Measurements from ENCODE around the gene LRR1. TPM values are rescaled to one million over a fixed set of nuclear protein-coding genes. Genes with fewer than 3 reads are reported as not detected.
"Not testable (repeated sequence)": the region's sequence is repeated elsewhere in the genome, so short reads cannot be mapped to it uniquely, and the experiment has no call there.

The LRR1 gene
- total RNA-seq, 1 experiment from 2014 or later, result 41.1 TPM

DNA sequence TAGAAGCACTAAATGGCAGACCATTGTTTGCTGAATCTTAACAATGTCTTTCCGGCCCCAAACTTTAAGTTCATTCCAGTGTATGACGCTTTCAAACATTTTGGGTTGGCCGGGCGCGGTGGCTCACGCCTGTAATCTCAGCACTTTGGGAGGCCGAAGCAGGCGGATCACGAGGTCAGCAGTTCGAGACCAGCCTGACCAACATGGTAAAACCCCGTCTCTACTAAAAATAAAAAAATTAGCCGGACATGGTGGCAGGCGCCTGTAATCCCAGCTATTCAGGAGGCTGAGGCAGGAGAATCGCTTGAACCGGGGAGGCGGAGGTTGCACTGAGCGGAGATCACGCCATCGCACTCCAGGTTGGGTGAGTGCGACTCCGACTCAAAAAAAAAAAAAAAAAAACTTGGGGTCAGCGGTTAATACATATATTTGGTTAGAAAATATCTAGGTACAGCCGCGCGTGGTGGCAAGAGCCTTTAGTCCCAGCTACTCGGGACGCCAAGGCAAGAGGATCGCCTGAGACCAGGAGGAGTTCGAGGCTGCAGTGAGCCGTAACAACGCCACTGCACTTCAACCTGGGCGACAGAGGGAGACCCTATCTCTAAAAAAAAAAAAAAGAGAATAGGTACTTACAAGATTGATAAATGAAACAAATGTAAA lies 13.6 kb upstream of the LRR1 start:
- in situ Hi-C loops (cut with HindIII; ENCODE audit: low sequenced_read_pairs); DNase-seq (ENCODE audit: low spot score): not testable (repeated sequence)

DNA sequence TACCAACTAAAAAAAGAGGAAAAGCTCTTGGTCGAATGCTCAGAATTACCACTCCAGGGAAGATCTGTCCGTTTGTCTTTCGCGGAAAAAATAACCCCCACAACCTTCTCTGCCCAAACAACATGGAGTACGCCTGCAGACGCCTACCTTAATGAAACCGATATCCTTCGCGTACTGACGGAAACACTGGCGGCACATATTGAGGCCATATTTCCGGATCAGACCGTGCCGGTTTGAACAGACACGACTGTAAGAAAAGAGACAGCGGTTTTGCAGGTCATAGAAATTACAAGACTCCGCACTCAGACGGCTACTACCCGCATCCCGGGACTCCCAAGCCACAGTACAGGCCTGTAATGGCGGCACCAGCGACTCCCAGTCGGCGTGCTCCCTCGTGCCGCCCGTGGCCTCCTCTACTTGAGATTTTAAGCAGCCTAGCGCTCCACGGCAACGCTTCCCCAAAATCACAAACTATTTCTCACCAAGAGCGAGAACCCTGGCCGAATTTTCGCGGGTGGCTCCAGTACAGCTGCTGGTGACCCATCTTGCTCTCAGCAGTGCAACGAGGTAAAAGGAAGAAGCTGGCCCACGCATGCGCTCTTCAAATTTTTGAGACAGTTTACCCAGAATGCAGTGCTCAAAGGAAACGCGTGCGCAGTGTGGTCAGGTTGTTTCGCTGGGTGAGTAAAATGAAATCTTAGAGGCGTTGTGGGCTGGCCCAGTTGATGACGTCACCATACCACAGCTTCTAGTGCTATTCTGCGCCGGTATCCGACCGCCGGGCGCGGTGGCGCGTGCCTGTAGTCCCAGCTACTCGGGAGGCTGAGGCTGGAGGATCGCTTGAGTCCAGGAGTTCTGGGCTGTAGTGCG lies 12.7 kb upstream of the LRR1 start, which contains the start of gene RPS29:
RPS29 (minus strand) TSS at position 578 of the 870 bp plus-strand sequence; CDS start at position 544, 34 bp downstream.
- peak; percentile 98 for DNase-seq (ENCODE audit: low spot score)
- in situ Hi-C loops (cut with HindIII; ENCODE audit: low sequenced_read_pairs), result no loop called here

DNA sequence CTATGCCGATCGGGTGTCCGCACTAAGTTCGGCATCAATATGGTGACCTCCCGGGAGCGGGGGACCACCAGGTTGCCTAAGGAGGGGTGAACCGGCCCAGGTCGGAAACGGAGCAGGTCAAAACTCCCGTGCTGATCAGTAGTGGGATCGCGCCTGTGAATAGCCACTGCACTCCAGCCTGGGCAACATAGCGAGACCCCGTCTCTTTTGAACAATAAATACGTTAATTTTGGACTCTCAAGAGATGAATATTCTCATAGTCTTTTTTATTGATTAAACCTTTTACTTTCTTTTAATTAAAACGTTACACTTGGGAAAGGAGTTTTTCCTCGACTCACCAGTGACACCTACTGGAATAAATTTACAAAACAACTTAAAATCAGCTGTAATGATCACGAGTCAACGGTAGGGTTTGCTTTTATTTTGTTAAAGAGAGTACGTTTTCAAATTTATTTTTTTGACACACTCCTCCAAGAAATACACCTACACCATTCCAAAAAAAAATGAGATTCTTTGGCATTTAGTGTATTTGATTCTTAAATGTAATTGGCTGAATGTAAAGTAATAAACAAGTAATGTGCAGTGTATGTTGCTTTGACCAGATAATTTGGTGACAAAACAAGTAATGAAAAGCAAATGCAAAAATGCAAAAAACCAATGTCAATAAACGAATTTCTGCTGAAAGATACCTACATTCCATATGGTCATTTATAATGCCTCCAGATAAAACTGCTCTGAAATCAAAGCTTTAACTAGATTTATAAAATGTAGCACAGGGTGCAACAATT lies 11.9 kb upstream of the LRR1 start:
- in situ Hi-C loops (cut with HindIII; ENCODE audit: low sequenced_read_pairs), result no loop called here
- DNase-seq (ENCODE audit: low spot score), result peak; percentile 71

DNA sequence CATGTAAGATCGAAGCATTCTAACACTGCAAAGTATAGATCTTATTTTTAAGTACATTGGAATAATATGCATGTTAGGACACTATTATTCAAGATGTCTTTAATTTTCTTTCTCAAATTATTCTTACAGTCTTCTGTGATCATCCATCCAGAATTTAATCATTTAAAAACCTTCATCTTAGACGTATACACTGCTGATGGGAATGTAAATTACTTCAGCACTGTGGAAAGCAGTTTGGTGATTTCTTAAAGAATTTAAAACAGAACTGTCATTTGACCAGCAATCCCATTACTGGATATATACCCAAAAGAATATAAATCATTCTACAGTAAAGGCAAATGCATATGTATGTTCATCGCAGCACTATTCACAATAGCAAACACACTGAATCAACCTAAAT lies 9.4 kb upstream of the LRR1 start:
- DNase-seq (ENCODE audit: low spot score), result no peak
- in situ Hi-C loops (cut with HindIII; ENCODE audit: low sequenced_read_pairs), result no loop called here

DNA sequence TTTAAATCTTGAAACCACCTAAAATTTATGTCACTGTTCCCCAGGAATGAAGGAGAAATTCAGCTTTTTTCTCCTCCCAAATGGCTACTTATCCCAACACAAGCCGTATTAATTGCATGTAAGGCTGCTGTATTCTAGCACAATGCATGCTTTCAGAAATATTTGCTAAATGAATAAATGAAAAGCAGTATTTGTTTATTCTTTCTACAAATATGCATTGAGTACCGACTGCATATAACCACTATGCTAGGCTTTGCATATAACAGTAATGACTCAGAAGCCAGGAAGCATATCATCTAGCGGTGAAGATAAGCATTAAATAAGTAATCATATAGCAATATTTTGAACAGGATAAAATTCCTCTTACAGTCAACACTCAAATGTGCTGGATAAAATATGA lies 5.7 kb upstream of the LRR1 start:
- in situ Hi-C loops (cut with HindIII; ENCODE audit: low sequenced_read_pairs), result no loop called here

DNA sequence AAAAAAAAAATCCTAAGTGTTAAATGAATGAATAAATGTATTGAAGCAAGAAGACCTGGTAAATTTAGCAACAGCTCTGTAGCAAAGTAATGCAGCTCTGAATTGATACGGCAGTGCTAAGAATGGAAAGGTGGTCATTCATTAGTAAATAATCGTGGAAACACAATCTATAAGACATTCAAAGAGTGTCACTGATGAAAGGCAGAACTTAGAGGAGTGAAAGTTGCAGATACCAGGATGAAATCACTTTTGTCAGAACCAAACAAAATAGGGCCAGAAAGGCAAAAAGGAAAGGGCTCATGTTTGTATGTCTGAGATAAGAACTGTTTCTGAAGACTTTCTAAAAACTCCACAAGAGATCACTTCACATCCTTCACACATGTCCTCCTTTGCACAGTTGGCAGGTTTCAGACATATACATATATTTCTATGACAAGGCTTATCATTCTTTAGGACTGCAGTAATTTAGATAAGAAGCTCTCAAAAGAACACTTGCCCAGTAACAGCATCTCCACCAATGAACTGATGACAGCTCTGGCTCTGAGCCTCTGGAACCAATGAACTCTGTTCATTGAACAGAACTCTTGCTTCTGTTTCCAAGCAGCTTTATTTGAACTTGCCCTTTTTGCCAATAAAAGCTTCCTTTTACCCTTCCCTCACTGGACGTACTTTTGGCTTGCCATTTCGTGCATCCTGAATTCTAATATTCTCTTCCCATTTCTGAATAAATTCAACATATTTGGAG lies 4.2 kb upstream of the LRR1 start:
- DNase-seq (ENCODE audit: low spot score), result peak; percentile 23
- in situ Hi-C loops (cut with HindIII; ENCODE audit: low sequenced_read_pairs), result no loop called here

More for the DNA sequence above, 5.7 kb upstream of the LRR1 start:
- no peak for DNase-seq (ENCODE audit: low spot score)

DNA sequence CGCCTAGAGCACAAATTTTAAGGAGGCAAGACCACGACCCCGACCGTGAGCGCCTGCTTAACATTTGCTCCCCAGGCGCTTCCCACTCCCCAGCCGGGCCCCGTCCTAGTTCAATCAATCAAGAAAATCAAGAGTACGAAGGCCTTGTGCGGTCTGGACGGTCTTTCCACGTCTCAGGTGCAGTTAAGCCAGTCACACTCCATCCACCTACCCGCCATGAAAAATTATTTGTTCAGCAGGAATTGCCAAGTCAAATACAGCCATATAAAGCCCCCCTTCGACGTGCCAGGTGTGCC lies 603 bp upstream of the LRR1 start:
- DNase-seq (ENCODE audit: low spot score), result peak; percentile 36
- in situ Hi-C loops (cut with HindIII; ENCODE audit: low sequenced_read_pairs), result no loop called here

DNA sequence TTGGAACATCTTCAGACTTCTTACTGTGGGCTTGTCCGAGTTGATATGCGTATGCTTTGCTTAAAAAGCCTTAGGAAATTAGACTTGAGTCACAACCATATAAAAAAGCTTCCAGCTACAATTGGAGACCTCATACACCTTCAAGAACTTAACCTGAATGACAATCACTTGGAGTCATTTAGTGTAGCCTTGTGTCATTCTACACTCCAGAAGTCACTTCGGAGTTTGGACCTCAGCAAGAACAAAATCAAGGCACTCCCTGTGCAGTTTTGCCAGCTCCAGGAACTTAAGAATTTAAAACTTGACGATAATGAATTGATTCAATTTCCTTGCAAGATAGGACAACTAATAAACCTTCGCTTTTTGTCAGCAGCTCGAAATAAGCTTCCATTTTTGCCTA lies 8.8 kb downstream of the LRR1 start:
- in situ Hi-C loops (cut with HindIII; ENCODE audit: low sequenced_read_pairs), result no loop called here

DNA sequence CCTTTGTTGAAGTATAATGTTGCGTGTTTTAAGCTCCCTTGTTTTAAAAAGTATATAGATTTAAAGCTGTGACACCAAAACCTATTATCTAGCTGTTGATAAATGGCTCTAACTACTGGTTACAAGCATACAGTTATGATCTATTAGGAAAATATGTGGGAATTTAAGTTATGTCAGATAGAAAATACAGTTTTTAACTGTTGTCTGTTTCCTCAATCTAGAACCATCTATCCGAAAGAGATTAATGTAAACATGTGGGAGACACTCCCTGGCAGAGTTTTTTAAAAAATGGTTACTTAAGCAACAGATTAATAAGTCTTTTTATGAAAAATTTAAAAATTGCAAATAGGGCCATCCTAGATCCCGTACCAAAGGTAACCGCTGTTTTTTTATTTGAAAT lies 13.5 kb downstream of the LRR1 start:
- in situ Hi-C loops (cut with HindIII; ENCODE audit: low sequenced_read_pairs), result no loop called here
- no peak for DNase-seq (ENCODE audit: low spot score)

More for the DNA sequence above, 8.8 kb downstream of the LRR1 start:
- DNase-seq (ENCODE audit: low spot score), result no peak

DNA sequence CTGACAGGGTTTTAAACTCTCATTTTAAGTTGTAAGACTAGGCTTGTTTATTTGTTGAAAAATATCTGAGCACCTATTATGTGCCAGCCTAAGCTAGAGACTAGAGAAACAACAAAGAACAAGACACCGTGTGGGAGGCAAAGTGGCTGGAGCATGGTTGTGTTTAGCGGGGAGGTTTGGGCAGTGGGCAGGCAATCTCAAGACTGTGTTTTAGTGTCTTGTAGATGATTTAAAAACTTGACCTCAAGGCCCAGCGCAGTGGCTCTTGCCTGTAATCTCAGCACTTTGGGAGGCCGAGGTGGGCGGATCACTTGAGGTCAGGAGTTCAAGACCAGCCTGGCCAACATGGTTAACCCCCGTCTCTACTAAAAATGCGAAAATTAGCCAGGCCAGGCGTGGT lies 13.9 kb downstream of the LRR1 start:
- DNase-seq (ENCODE audit: low spot score), result no peak

DNA sequence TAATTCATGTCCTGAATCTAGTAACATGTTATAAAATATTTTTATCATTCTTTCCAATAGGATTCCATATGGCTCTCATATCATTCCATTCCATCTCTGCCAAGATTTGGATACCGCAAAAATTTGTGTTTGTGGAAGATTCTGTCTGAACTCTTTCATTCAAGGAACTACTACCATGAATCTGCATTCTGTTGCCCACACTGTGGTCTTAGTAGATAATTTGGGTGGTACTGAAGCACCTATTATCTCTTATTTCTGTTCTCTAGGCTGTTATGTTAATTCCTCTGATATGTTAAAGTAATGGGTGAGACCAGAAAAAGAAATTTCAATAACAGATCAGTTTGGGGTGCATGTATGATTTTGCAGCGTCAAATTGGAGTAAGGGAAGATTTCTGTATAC lies 15.5 kb downstream of the LRR1 start:
- no peak for DNase-seq (ENCODE audit: low spot score)
- in situ Hi-C loops (cut with HindIII; ENCODE audit: low sequenced_read_pairs), result no loop called here

More for the DNA sequence above, 13.9 kb downstream of the LRR1 start:
- in situ Hi-C loops (cut with HindIII; ENCODE audit: low sequenced_read_pairs), result no loop called here

DNA sequence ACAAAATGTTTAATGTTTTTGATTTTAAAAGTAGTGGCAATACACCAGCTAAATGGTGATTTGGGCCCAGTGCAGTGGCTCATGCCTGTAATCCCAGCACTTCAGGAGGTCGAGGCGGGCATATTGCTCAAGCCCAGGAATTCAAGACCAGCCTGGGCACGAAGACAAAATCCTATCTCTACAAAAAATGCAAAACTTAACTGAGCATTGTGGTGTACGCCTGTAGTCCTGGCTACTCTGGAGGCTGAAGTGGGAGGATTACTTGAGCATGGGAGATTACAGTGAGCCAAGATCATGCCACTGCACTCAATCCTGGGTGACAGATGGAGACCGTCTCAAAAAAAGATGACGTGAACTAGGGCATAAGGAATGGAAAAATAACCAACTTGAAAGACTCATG lies 17.0 kb downstream of the LRR1 start:
- no peak for DNase-seq (ENCODE audit: low spot score)
- in situ Hi-C loops (cut with HindIII; ENCODE audit: low sequenced_read_pairs), result no loop called here

DNA sequence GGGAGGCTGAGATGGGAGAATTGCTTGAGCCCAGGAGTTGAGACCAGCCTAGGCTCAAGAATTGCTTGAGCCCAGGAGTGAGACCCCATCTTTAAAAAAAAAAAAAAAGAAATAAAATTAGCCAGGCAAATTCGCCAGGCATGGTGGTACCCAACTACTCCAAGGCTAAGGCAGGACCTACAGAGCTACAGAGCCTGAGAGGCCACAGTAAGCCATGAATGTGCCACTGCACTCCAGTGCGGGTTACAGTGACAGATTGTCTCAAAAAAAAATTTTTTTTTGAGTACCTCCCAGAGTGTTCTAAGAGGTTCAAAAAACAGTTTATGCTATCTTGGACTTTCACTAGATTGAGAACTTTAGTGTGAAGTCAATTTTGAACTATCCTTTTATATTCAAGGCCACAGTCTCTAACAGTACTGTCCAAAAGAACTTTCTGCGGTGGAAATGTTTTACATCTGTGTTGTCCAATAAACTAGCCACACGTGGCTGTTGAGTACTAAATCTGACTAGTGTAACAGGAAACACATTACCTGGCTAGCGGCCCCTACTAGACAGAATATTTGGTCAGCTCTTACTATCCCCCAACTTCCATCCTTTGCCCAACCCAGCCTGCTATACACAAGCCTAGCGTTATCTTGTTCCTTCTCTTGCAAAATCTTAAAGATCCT lies 19.2 kb downstream of the LRR1 start:
- no peak for DNase-seq (ENCODE audit: low spot score)
- in situ Hi-C loops (cut with HindIII; ENCODE audit: low sequenced_read_pairs), result no loop called here

DNA sequence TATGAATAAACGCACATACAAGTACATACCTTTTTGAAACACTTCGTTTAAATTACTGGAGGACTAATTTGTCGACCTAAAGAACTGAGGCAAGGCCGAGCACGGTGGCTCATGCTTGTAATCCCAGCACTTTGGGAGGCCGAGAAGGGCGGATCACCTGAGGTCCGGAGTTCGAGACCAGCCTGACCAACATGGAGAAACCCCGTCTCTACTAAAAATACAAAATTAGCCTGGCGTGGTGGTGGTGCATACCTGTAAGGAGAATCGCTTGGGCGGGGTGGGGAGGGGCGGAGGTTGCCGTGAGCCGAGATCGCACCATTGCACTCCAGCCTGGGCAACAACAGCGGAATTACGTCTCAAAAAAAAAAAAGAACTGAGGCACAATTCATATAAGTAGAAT lies 20.5 kb downstream of the LRR1 start:
- in situ Hi-C loops (cut with HindIII; ENCODE audit: low sequenced_read_pairs); DNase-seq (ENCODE audit: low spot score): not testable (repeated sequence)

DNA sequence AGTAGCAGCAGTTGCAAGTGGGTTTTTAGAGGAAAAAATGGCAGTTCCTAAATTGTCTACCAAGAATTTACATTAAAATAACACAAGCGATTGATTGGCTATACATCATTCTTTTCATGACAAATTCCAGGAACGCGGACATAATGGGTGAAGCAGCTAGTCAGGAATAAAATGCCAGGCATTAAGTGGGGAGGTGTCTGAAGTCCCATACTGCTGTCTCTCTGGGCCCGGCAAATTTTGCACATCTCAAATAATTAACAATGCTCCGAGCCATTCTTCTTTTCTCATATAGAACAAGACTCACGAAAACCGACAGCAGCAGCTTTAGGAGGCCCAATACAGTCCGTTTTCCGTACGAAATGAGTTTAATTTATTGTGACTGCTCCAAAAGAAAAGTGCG lies 21.0 kb downstream of the LRR1 start:
- in situ Hi-C loops (cut with HindIII; ENCODE audit: low sequenced_read_pairs), result no loop called here
- no peak for DNase-seq (ENCODE audit: low spot score)

DNA sequence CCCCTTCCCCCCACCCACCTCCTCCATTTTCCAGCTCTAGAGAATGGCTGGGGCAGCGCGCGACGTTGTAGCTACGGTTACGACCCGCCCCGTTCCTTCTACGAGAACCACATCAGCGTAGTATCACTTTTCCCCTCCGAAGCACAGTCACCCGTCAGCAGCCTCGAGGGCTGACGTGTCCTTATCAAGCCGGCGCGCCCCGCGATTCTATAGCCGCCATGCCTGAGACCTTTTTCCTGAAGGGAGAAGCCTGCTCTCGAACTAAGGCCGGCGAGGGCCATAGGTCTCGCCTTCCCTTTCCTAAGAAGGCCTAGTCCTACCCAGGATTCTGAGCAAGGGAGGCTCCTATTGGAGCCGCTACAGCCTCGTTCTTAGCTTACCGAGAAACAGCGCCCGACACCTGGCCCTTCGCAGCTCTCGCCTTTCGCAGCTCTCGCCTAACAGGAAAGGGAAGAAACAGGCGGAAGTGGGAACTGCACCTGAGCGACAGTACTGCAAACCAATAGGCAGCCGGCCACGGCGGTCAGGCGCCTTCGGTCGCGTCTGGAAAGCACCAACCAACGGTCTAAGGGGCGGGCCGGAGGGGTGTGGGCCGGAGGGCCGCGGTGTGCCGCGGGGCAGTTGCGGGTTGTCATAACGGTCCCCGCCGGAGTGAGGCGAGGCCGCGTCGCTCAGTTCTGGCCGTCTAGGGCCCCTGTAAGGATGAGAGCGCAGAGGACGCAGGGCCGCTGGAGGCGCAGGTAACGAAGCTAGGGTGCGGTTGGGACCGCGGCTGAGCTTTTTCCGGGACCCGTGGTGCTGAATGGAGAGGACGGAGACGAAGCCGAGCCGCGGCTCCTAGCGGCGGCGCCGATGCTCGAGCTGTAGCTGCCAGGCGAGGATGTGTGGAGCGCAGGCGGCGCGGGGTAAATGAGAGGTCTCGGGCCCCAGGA lies 21.7 kb downstream of the LRR1 start, which contains the start of the genes MGAT2 and RPL36AL:
MGAT2 (plus strand) TSS at position 618 of the 932 bp plus-strand sequence. CDS start 470 bp downstream, outside the sequence.
RPL36AL (minus strand) TSS at position 445 of the 932 bp plus-strand sequence. CDS start 1,522 bp downstream, outside the sequence.
- in situ Hi-C loops (cut with HindIII; ENCODE audit: low sequenced_read_pairs), result no loop called here
- DNase-seq (ENCODE audit: low spot score), result peak; percentile 98

DNA sequence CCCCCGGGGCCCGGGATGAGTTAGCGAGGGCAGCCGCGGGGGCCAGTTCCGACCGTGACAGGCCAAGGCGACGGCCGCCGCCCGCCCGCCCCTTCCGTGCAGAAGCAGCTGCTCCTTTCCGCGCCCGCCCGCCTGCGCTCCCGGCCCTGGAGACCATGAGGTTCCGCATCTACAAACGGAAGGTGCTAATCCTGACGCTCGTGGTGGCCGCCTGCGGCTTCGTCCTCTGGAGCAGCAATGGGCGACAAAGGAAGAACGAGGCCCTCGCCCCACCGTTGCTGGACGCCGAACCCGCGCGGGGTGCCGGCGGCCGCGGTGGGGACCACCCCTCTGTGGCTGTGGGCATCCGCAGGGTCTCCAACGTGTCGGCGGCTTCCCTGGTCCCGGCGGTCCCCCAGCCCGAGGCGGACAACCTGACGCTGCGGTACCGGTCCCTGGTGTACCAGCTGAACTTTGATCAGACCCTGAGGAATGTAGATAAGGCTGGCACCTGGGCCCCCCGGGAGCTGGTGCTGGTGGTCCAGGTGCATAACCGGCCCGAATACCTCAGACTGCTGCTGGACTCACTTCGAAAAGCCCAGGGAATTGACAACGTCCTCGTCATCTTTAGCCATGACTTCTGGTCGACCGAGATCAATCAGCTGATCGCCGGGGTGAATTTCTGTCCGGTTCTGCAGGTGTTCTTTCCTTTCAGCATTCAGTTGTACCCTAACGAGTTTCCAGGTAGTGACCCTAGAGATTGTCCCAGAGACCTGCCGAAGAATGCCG lies 22.6 kb downstream of the LRR1 start:
- DNase-seq (ENCODE audit: low spot score), result peak; percentile 63
- in situ Hi-C loops (cut with HindIII; ENCODE audit: low sequenced_read_pairs), result no loop called here
